Stimulated activated naive B cell treated with anti-CD40 and anti-IgM and Interleukin-4, amounts not matched to agents 10 μg/mL and 1 μg/mL and 100 μg/mL, for 72 hours (primary cell): Measurements from ENCODE around the gene ANP32B.

Experiments
- ATAC-seq, 2 donors: fragments of 150-1000 bp; cut with Tn5 transposase; replicated peaks; 2 replicates each; pipeline ENCODE4 v1.10.0; 2021; ENCODE audit warnings: moderate library complexity in 1 of 2
- DNase-seq: peaks from one replicate; pipeline ENCODE4 v3.0.0; 2021
- H3K27ac Mint-ChIP-seq: one replicate; pipeline ENCODE4 v1.8.0; 2022; ENCODE audit warnings: mild to moderate bottlenecking, mixed read lengths
- H3K27me3 Mint-ChIP-seq, 2 donors: one replicate each; pipeline ENCODE4 v1.8.0; 2022; ENCODE audit warnings: mixed read lengths in 2 of 2
- H3K36me3 Mint-ChIP-seq, 2 donors: one replicate each; pipeline ENCODE4 v1.8.0; 2022; ENCODE audit warnings: mixed read lengths in 2 of 2, mild to moderate bottlenecking in 1 of 2
- H3K4me1 Mint-ChIP-seq, 2 donors: one replicate each; pipeline ENCODE4 v1.8.0; 2022; ENCODE audit warnings: mixed read lengths in 2 of 2, mild to moderate bottlenecking in 1 of 2
- H3K4me3 Mint-ChIP-seq, 2 donors: one replicate each; pipeline ENCODE4 v1.8.0; 2022; ENCODE audit warnings: mild to moderate bottlenecking in 2 of 2, mixed read lengths in 2 of 2, moderate library complexity in 1 of 2
- H3K9me3 Mint-ChIP-seq, 2 donors: one replicate each; pipeline ENCODE4 v1.8.0; 2022; ENCODE audit warnings: mixed read lengths in 2 of 2, mild to moderate bottlenecking in 1 of 2

ANP32B gene

GRCh38 chr9:98043915-98044314, 60.8 kb downstream of the ANP32B start:
- DNase-seq = no peak
- no peak for ATAC-seq
- Mint-ChIP-seq H3K36me3 (peaks cover 25 to 32% of the 10 kb centered on the region in 2 donors), H3K4me1 (peaks cover 18 to 36% of the 10 kb centered on the region in 2 donors), H3K27me3 (peaks cover 0 to 11% of the 10 kb centered on the region in 2 donors), H3K9me3 (peaks cover 7% of the 10 kb centered on the region in 2 donors), H3K27ac (no peak overlapping the region), H3K4me3 (no peak overlapping the region)

GRCh38 chr9:98045234-98046179, 62.4 kb downstream of the ANP32B start:
- peak overlapping the region; percentile 97 for H3K27ac Mint-ChIP-seq
- H3K4me1 Mint-ChIP-seq = peaks cover 16 to 36% of the 10 kb centered on the region in 2 donors
- peak overlapping the region; percentile 79 to 81 for H3K4me3 Mint-ChIP-seq
- DNase-seq (peak; percentile 53), ATAC-seq (peak; percentile 97)
- peaks cover 0 to 5% of the 10 kb centered on the region in 2 donors for H3K27me3 Mint-ChIP-seq
- H3K36me3 Mint-ChIP-seq = peaks cover 25 to 40% of the 10 kb centered on the region in 2 donors
- H3K9me3 Mint-ChIP-seq = peaks cover 7% of the 10 kb centered on the region in 2 donors

- ATAC-seq = no peak
Measured at GRCh38 chr9:98046180-98046543, 63.0 kb downstream of the ANP32B start.

GRCh38 chr9:98047002-98047401, 63.9 kb downstream of the ANP32B start:
- Mint-ChIP-seq H3K4me1 (peaks cover 16 to 42% of the 10 kb centered on the region in 2 donors), H3K27me3 (no peaks in the 10 kb centered on the region), H3K27ac (peak overlapping the region; percentile 51), H3K9me3 (peaks cover 7% of the 10 kb centered on the region in 2 donors), H3K4me3 (peak overlapping the region in 1 of 2 donors; percentile 66), H3K36me3 (peaks cover 25 to 48% of the 10 kb centered on the region in 2 donors)
- no peak for DNase-seq
- ATAC-seq = no peak

More at GRCh38 chr9:98046180-98046543, 63.0 kb downstream of the ANP32B start:
- Mint-ChIP-seq H3K4me1 (peaks cover 16 to 40% of the 10 kb centered on the region in 2 donors), H3K27me3 (no peaks in the 10 kb centered on the region), H3K9me3 (peaks cover 7% of the 10 kb centered on the region in 2 donors), H3K4me3 (peak overlapping the region; percentile 79 to 81), H3K27ac (peak overlapping the region; percentile 97), H3K36me3 (peaks cover 25 to 44% of the 10 kb centered on the region in 2 donors)
- DNase-seq = no peak

GRCh38 chr9:98049288-98050072, 66.3 kb downstream of the ANP32B start:
- no peak for DNase-seq
- no peak overlapping the region for H3K27ac Mint-ChIP-seq
- no peaks in the 10 kb centered on the region for H3K27me3 Mint-ChIP-seq
- ATAC-seq = no peak
- H3K9me3 Mint-ChIP-seq = peaks cover 11% of the 10 kb centered on the region in 2 donors
- peaks cover 21 to 38% of the 10 kb centered on the region in 2 donors for H3K4me1 Mint-ChIP-seq
- H3K4me3 Mint-ChIP-seq = no peak overlapping the region
- peaks cover 34 to 58% of the 10 kb centered on the region in 2 donors for H3K36me3 Mint-ChIP-seq

GRCh38 chr9:98050351-98050750, 67.2 kb downstream of the ANP32B start:
- ATAC-seq (no peak), DNase-seq (no peak)
- H3K4me1 Mint-ChIP-seq = peaks cover 24 to 42% of the 10 kb centered on the region in 2 donors

GRCh38 chr9:98054376-98054951, 71.3 kb downstream of the ANP32B start:
- Mint-ChIP-seq H3K4me3 (no peak overlapping the region), H3K9me3 (peaks cover 4 to 6% of the 10 kb centered on the region in 2 donors), H3K27me3 (no peaks in the 10 kb centered on the region), H3K36me3 (peaks cover 14 to 33% of the 10 kb centered on the region in 2 donors), H3K4me1 (peaks cover 21 to 39% of the 10 kb centered on the region in 2 donors), H3K27ac (peak overlapping the region; percentile 31)
- ATAC-seq (no peak), DNase-seq (no peak)

More at GRCh38 chr9:98050351-98050750, 67.2 kb downstream of the ANP32B start:
- no peak overlapping the region for H3K4me3 Mint-ChIP-seq
- H3K36me3 Mint-ChIP-seq = peaks cover 35 to 60% of the 10 kb centered on the region in 2 donors
- no peak overlapping the region for H3K27ac Mint-ChIP-seq
- no peaks in the 10 kb centered on the region for H3K27me3 Mint-ChIP-seq
- H3K9me3 Mint-ChIP-seq = peaks cover 7 to 9% of the 10 kb centered on the region in 2 donors

GRCh38 chr9:98056269-98057137, 73.4 kb downstream of the ANP32B start, which contains the start of gene NANS:
NANS (plus strand) TSS chr9:98056732; CDS start chr9:98056809, 77 bp downstream.
- H3K27me3 Mint-ChIP-seq = no peaks in the 10 kb centered on the region
- H3K4me1 Mint-ChIP-seq = peaks cover 18 to 33% of the 10 kb centered on the region in 2 donors
- H3K27ac Mint-ChIP-seq = peak within 1 kb of the TSS; percentile 98
- DNase-seq (peak; percentile 90), ATAC-seq (peak; percentile 96 to 97)
- peak within 1 kb of the TSS; percentile 94 to 99 for H3K4me3 Mint-ChIP-seq
- peaks cover 4 to 6% of the 10 kb centered on the region in 2 donors for H3K9me3 Mint-ChIP-seq
- peaks cover 19 to 28% of the 10 kb centered on the region in 2 donors for H3K36me3 Mint-ChIP-seq

GRCh38 chr9:98057138-98057799, 74.1 kb downstream of the ANP32B start:
- Mint-ChIP-seq H3K36me3 (peaks cover 19 to 24% of the 10 kb centered on the region in 2 donors), H3K9me3 (peaks cover 4 to 6% of the 10 kb centered on the region in 2 donors), H3K4me1 (peaks cover 18 to 33% of the 10 kb centered on the region in 2 donors), H3K27ac (peak overlapping the region; percentile 97), H3K27me3 (no peaks in the 10 kb centered on the region), H3K4me3 (peak overlapping the region; percentile 94 to 99)
- ATAC-seq (peak in 1 of 2 donors; percentile 45), DNase-seq (no peak)

GRCh38 chr9:98062161-98062560, 79.0 kb downstream of the ANP32B start:
- Mint-ChIP-seq H3K27me3 (no peaks in the 10 kb centered on the region), H3K4me3 (no peak overlapping the region), H3K9me3 (no peaks in the 10 kb centered on the region), H3K27ac (no peak overlapping the region), H3K36me3 (peaks cover 24 to 38% of the 10 kb centered on the region in 2 donors), H3K4me1 (peaks cover 3 to 13% of the 10 kb centered on the region in 2 donors)
- DNase-seq = no peak
- no peak for ATAC-seq

GRCh38 chr9:98064623-98065392, 81.7 kb downstream of the ANP32B start:
- Mint-ChIP-seq H3K27me3 (no peaks in the 10 kb centered on the region), H3K4me3 (no peak overlapping the region), H3K4me1 (peaks cover 2 to 9% of the 10 kb centered on the region in 2 donors), H3K36me3 (peaks cover 31 to 47% of the 10 kb centered on the region in 2 donors), H3K27ac (no peak overlapping the region), H3K9me3 (no peaks in the 10 kb centered on the region)
- no peak for DNase-seq
- no peak for ATAC-seq
